GM12878 (cell line): Measurements from ENCODE around the gene PMM2. TPM values are rescaled to one million over a fixed set of nuclear protein-coding genes. Genes with fewer than 3 reads are reported as not detected.

Source experiments
- ATAC-seq: fragments of 200-7000 bp; cut with Tn5 transposase; 3 replicates; pipeline ENCODE4 v1.9.1; 2020; ENCODE audit warnings: mild to moderate bottlenecking, moderate library complexity
- BruUV-seq: library from RNA; stranded (reverse); fragments of 400-500 nt; replicated peaks from 2 replicates; lab custom pipeline; 2021; lab: Mats Ljungman, UMichigan
- CTCF ChIA-PET: fragments of 300-600 bp; sonication (Branson Sonifier 250); formaldehyde crosslinking; extraction: SDS; loops from one replicate; lab custom pipeline; 2021; ENCODE audit warnings: inconsistent platforms; lab: Yijun Ruan, JAX
- POLR2A ChIA-PET: fragments of 350-600 bp; formaldehyde crosslinking; extraction: SDS; loops from one replicate; lab custom pipeline; 2021; ENCODE audit warnings: inconsistent platforms; lab: Charles Lee
- RAD21 ChIA-PET: fragments of 300-600 bp; sonication (Branson Sonifier 250); formaldehyde crosslinking; loops from one replicate; lab custom pipeline; 2023; ENCODE audit warnings: antibody characterized with exemption; ENCODE audit not compliant: unreplicated experiment; lab: Charles Lee
- SMC1A ChIA-PET: fragments of 300-600 bp; sonication (Branson Sonifier 250); formaldehyde crosslinking; loops from one replicate; lab custom pipeline; 2023; ENCODE audit not compliant: unreplicated experiment, uncharacterized antibody; lab: Charles Lee
- DNase-seq: peaks from one replicate; pipeline ENCODE4 v3.0.0-alpha.2; 2011; ENCODE audit warnings: low read depth, low spot score
- FAIRE-seq: peaks from 3 replicates; lab custom pipeline; 2011; peaks lifted over from hg19 to GRCh38; lab: Jason Lieb, UNC
- H2AFZ ChIP-seq: 2 replicates; pipeline ENCODE4 v1.6.0; 2011; ENCODE audit warnings: low read depth, low read length, control low read depth; ENCODE audit not compliant: control insufficient read depth
- H3K27ac ChIP-seq: 2 replicates; pipeline ENCODE4 v1.5.1; 2011; ENCODE audit warnings: control low read depth; ENCODE audit not compliant: control insufficient read depth, insufficient read depth
- H3K27me3 ChIP-seq, 2 experiments: replicated peaks in 1 of 2; 2 replicates each; pipeline versions ENCODE4 v1.6.0 to v1.6.1; 2011; ENCODE audit warnings: low read length in 1 of 2; ENCODE audit not compliant: control insufficient read depth in 2 of 2, insufficient read depth in 2 of 2
- H3K36me3 ChIP-seq, 2 experiments: 2 replicates each; pipeline ENCODE4 v1.5.1; 2011; ENCODE audit warnings: low read length in 1 of 2; ENCODE audit not compliant: control insufficient read depth in 2 of 2, insufficient read depth in 2 of 2
- H3K4me1 ChIP-seq: 2 replicates; pipeline ENCODE4 v1.6.1; 2011; ENCODE audit warnings: mild to moderate bottlenecking, low read length, moderate library complexity, mixed read lengths; ENCODE audit not compliant: control insufficient read depth, insufficient read depth
- H3K4me2 ChIP-seq: 2 replicates; pipeline ENCODE4 v1.6.0; 2011; ENCODE audit warnings: control low read depth; ENCODE audit not compliant: control insufficient read depth, insufficient read depth
- H3K4me3 ChIP-seq: fragments of 200-600 bp; sonication (generic); 2 replicates; pipeline ENCODE4 v1.5.1; 2016
- H3K79me2 ChIP-seq: 2 replicates; pipeline ENCODE4 v1.6.0; 2011; ENCODE audit warnings: low read length; ENCODE audit not compliant: control insufficient read depth, insufficient read depth
- H3K9ac ChIP-seq: 2 replicates; pipeline ENCODE4 v1.8.0; 2011; ENCODE audit warnings: low read length, control low read depth, mixed read lengths; ENCODE audit not compliant: control insufficient read depth, insufficient read depth
- H3K9me3 ChIP-seq: replicated peaks from 3 replicates; pipeline ENCODE4 v1.5.1; 2011; ENCODE audit warnings: mild to moderate bottlenecking, low read length; ENCODE audit not compliant: control insufficient read depth, insufficient read depth
- H4K20me1 ChIP-seq: 2 replicates; pipeline ENCODE4 v1.6.0; 2011; ENCODE audit not compliant: control insufficient read depth, insufficient read depth
- DPF2 ChIP-seq: fragments of 450-650 bp; IDR thresholded peaks from 2 replicates; pipeline ENCODE4 v1.6.1; 2017; ENCODE audit warnings: mild to moderate bottlenecking
- MEF2B ChIP-seq: fragments of 450-650 bp; IDR thresholded peaks from 2 replicates; pipeline ENCODE4 v1.6.1; 2018; ENCODE audit warnings: mild to moderate bottlenecking, moderate library complexity; ENCODE audit not compliant: partially characterized antibody, poor library complexity, severe bottlenecking
- POLR2A ChIP-seq: IDR thresholded peaks from 2 replicates; pipeline ENCODE4 v1.6.1; 2011; ENCODE audit warnings: low read depth, mild to moderate bottlenecking, low read length
- ZNF622 ChIP-seq: fragments of 450-650 bp; IDR thresholded peaks from 2 replicates; pipeline ENCODE4 v1.6.1; 2017; ENCODE audit warnings: mild to moderate bottlenecking, inconsistent platforms
- WGBS: methylation state at CpG from one replicate; pipeline ENCODE4 v1.1.6; 2016; ENCODE audit warnings: low lambda C conversion rate; ENCODE audit not compliant: insufficient replicate concordance, insufficient coverage; ENCODE audit errors: missing lambda C conversion rate; 5-methylcytosine and 5-hydroxymethylcytosine counted together
- in situ Hi-C: fragments of 300-500 bp; cut with MboI; formaldehyde crosslinking; loops from 9 replicates; pipeline ENCODE4 v1.14.3; 2018; ENCODE audit warnings: mixed read lengths
- intact Hi-C: fragments of 100-400 bp; cut with micrococcal nuclease; formaldehyde crosslinking; loops from one replicate; pipeline ENCODE4 v1.14.2; 2022; ENCODE audit not compliant: unreplicated experiment
- polyA plus RNA-seq, 11 experiments: library from polyadenylated mRNA; depleted of rRNA in 4 of 11; unstranded in 6 of 11; stranded (reverse) in 5 of 11; fragments of >200 nt; fragmentation: Nextera tagmentation in 4 of 11; fragmentation: Illumina TruSeq in 1 of 11; extraction: Ambion mirVana in 4 of 11; extraction: Trizol in 1 of 11; gene quantifications; 1 replicate in 1 of 11; 2 replicates in 10 of 11; pipeline versions ENCODE4 v1.2.1 to v1.2.3, GENCODE V29; 2011 to 2016; ENCODE audit warnings: inconsistent platforms in 2 of 11, missing spikeins in 2 of 11, low read depth in 1 of 11
- total RNA-seq, 4 experiments: library from RNA; depleted of rRNA in 3 of 4; stranded (reverse); fragments of >200 nt in 3 of 4; fragmentation: Illumina TruSeq in 1 of 4; extraction: Trizol in 1 of 4; gene quantifications; 2 replicates each; pipeline versions ENCODE4 v1.2.1 to v1.2.3, GENCODE V29; 2013 to 2021

PMM2 gene
- total and polyA plus RNA-seq, 10 of the 15 experiments (the other 5 are each of a cell fraction or from before 2014, with no cell fraction given) = 22.6 to 69.4 (median 52.3) TPM

DNA sequence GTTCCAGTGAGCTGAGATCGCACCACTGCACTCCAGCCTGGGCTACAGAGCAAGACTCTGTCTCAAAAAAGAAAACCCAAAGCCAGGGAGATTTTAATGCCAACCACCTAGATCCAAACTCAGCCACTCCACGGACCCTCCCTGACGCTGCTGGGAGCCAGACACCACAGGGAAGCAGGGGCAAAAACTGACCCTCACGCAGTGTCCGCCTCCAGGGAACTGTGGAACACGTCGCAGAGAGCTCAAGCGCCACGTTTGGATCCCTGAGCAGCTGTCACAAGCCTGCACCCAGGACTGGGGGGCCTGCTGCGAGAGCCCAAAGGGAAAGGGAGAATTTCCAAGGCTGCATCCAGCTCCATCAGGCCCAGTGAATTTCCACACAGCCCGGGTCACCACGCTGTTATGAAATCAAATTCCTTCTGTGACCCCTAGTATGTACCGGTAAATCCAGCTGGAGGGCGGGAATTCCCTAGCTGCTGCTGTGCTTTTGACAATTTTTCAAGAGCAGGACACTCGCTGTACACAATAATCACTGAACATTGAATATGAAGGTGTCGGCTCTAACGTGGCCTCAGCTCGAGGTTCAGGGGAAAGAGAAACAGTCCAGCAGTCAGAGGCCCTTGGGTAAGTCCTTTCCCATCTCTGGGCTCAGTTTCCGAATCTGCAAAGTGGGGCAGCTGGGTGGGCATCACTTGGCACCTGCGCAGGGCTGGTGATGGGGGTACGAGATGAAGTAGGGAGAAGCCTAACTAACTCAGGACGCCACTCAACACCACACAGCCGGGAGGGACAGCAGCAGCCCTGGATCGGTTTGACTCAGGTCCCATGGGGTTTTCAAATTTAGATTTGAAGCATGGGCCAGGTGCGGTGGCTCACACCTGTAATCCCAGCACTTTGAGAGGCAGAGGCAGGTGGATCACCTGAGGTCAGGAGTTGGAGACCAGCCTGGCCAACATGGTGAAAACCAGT, 62.6 kb downstream of the PMM2 start:
- BruUV-seq = no TSS peak
- Histone ChIP-seq H3K9me3 (no peaks in the 10 kb centered on the region; the same call in 2 of the 3 replicates), H4K20me1 (peaks cover 8% of the 10 kb centered on the region), H3K36me3 (peaks cover 16 to 31% of the 10 kb centered on the region in 2 experiments), H3K27me3 (no peaks in the 10 kb centered on the region), H3K4me3 (no peak overlapping the region), H3K27ac (no peak overlapping the region), H3K9ac (no peak overlapping the region), H3K4me1 (peaks cover 6% of the 10 kb centered on the region; the same call in 1 of the 2 replicates), H2AFZ (no peak overlapping the region), H3K4me2 (no peak overlapping the region), H3K79me2 (peaks cover 43% of the 10 kb centered on the region)
- TF ChIP-seq DPF2 = no peak
- TF ChIP-seq MEF2B = peak; percentile 56
- TF ChIP-seq ZNF622 = no peak
- TF ChIP-seq POLR2A = peak; percentile 51; the same call in 1 of the 2 replicates
- in situ Hi-C loops (no loop called here), intact Hi-C loops (no loop called here)
- SMC1A ChIA-PET = interaction anchor here (0.7 to 1.1 kb wide), 2 partner anchors 38 to 47 kb away, joined by 3 read pairs; no protein-coding TSS in a partner anchor
- RAD21 ChIA-PET = interaction anchor here (0.8 to 1.0 kb wide), 2 partner anchors 9 to 39 kb away, joined by 3 read pairs; partner anchors contain the start of gene CARHSP1
- 59% methylated on average over 25 of the region's 25 CpGs for WGBS
- no peak for FAIRE-seq
- DNase-seq = no peak
- CTCF ChIA-PET = interaction anchor here (0.8 to 1.7 kb wide), 2 partner anchors 13 to 20 kb away, joined by 5 read pairs; no protein-coding TSS in a partner anchor
- POLR2A ChIA-PET = interaction anchor here (0.6 to 2.5 kb wide), 4 partner anchors 9 to 1357 kb away, joined by 3 to 10 read pairs (median 6); partner anchors contain the start of gene CARHSP1
- ATAC-seq = peak; percentile 12; the same call in 1 of the 3 replicates
